Ascending aorta (tissue), 2 donors: ENCODE data around the gene BCAP29. TPM values are rescaled to one million over a fixed set of nuclear protein-coding genes. Genes with fewer than 3 reads are reported as not detected.

Experiments
- DNase-seq, 2 donors: peaks; one replicate each; pipeline ENCODE4 v3.0.0-alpha.2; 2019; ENCODE audit warnings: low spot score in 2 of 2
- H3K27ac ChIP-seq, 2 donors: fragments of 200-600 bp; sonication (generic); one replicate each; pipeline ENCODE4 v1.5.1; 2016 to 2017; ENCODE audit warnings: mild to moderate bottlenecking in 1 of 2
- H3K27me3 ChIP-seq: fragments of 200-600 bp; sonication (generic); one replicate; pipeline ENCODE4 v1.5.1; 2017
- H3K36me3 ChIP-seq, 2 donors: fragments of 200-600 bp; sonication (generic); one replicate each; pipeline ENCODE4 v1.5.1; 2016
- H3K4me1 ChIP-seq, 2 donors: fragments of 200-600 bp; sonication (generic); one replicate each; pipeline ENCODE4 v1.5.1; 2016 to 2017; ENCODE audit warnings: mild to moderate bottlenecking in 1 of 2
- H3K4me3 ChIP-seq, 2 donors: fragments of 200-600 bp; sonication (generic); one replicate each; pipeline ENCODE4 v1.5.1; 2016 to 2017; ENCODE audit warnings: mild to moderate bottlenecking in 1 of 2
- H3K9me3 ChIP-seq, 2 donors: fragments of 200-600 bp; sonication (generic); one replicate each; pipeline ENCODE4 v1.5.1; 2016
- intact Hi-C: fragments of 100-400 bp; cut with DNase I; formaldehyde crosslinking; loops from one replicate; pipeline ENCODE4 v1.15.1; 2023
- total RNA-seq: library from RNA; depleted of rRNA; stranded (reverse); fragments of >200 nt; gene quantifications from one replicate; pipeline ENCODE4 v1.1.0, GENCODE V29; 2016
- TF ChIP-seq, protein P1 (sequence below), 3 experiments: fragments of 200-600 bp in 2 of 3; fragments of 450-650 bp in 1 of 3; sonication (generic) in 2 of 3; IDR thresholded peaks; one replicate each; pipeline ENCODE4 v1.5.1; 2016 to 2019; ENCODE audit warnings: antibody characterized with exemption in 3 of 3, mild to moderate bottlenecking in 1 of 3, moderate library complexity in 1 of 3

BCAP29 gene
- total RNA-seq, 1 donor from 2014 or later, result 73.2 TPM

DNA sequence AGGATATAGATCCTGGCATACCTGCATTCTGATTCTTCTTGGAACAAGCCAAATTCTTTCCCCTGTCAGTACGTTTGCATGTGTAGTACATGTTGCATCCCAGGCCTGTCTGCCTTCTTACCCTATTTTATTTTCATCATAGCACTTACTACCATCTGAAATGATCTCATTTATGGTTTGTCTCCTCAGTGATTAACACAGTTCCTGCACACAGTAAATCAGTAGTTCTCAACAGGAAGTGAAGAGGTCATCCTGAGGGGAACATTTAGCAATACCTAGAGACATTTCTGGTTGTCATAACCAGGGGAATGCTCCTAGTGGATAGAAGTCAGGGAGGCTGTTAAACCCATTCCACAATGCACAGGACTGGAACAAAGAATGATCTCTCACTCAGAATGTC, 42.4 kb downstream of the BCAP29 start:
- DNase-seq, result no peak
- H3K9me3 ChIP-seq, result no peaks in the 10 kb centered on the region
- no peaks in the 10 kb centered on the region for H3K4me1 ChIP-seq
- TF ChIP-seq, protein P1, sequence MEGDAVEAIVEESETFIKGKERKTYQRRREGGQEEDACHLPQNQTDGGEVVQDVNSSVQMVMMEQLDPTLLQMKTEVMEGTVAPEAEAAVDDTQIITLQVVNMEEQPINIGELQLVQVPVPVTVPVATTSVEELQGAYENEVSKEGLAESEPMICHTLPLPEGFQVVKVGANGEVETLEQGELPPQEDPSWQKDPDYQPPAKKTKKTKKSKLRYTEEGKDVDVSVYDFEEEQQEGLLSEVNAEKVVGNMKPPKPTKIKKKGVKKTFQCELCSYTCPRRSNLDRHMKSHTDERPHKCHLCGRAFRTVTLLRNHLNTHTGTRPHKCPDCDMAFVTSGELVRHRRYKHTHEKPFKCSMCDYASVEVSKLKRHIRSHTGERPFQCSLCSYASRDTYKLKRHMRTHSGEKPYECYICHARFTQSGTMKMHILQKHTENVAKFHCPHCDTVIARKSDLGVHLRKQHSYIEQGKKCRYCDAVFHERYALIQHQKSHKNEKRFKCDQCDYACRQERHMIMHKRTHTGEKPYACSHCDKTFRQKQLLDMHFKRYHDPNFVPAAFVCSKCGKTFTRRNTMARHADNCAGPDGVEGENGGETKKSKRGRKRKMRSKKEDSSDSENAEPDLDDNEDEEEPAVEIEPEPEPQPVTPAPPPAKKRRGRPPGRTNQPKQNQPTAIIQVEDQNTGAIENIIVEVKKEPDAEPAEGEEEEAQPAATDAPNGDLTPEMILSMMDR (IDR thresholded peaks at IDR 0.05), result no peak
- H3K27ac ChIP-seq, result no peak overlapping the region
- no peak overlapping the region for H3K4me3 ChIP-seq
- H3K36me3 ChIP-seq, result peaks cover 0 to 21% of the 10 kb centered on the region in 2 donors
- no peaks in the 10 kb centered on the region for H3K27me3 ChIP-seq
- intact Hi-C loops, result no loop called here

DNA sequence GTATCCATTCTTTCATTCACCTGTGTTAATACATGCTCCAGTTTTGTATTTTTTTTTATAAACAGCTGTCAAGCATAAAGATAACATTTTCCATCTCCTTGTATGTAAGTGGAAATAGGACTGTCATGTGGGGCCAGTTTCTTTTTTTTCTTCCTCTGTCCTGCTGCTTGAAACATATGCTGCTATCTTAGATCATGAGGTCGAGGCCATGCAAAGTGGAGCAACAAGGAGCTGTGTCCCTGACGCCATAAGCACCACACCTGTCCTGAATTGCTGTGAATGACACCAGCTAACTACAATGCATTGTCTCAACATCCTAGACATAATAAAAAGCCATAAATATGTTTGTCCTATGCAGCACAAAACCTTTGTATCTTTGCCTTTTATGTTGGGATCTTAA, 42.8 kb downstream of the BCAP29 start:
- H3K27ac ChIP-seq, result no peak overlapping the region
- H3K9me3 ChIP-seq, result no peaks in the 10 kb centered on the region
- no peak for DNase-seq
- no peak overlapping the region for H3K4me3 ChIP-seq
- intact Hi-C loops, result no loop called here
- peaks cover 0 to 21% of the 10 kb centered on the region in 2 donors for H3K36me3 ChIP-seq
- H3K27me3 ChIP-seq, result no peaks in the 10 kb centered on the region
- TF ChIP-seq, protein P1 (IDR thresholded peaks at IDR 0.05), result no peak
- H3K4me1 ChIP-seq, result no peaks in the 10 kb centered on the region

DNA sequence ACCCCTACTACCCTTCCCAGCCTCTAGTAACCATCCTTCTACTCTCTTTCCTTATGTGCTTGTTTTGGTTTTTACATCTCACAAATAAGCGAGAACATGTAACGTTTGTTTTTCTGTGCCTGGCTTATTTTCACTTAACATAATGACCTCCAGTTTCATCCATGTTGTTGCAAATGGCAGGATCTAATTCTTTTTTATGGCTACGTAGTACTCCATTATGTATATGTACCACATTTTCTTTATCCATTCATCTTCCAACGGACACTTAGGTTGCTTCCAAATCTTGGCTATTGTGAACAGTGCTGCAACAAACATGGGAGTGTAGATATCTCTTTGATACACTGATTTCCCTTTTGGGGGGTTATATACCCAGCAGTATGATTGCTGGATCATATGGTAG, 47.0 kb downstream of the BCAP29 start:
- H3K27me3 ChIP-seq, result no peaks in the 10 kb centered on the region
- H3K36me3 ChIP-seq, result peaks cover 0 to 9% of the 10 kb centered on the region in 2 donors
- no peak overlapping the region for H3K27ac ChIP-seq
- H3K4me3 ChIP-seq, result no peak overlapping the region
- no peaks in the 10 kb centered on the region for H3K9me3 ChIP-seq
- TF ChIP-seq, protein P1 (IDR thresholded peaks at IDR 0.05), result no peak
- intact Hi-C loops, result no loop called here
- no peak for DNase-seq
- H3K4me1 ChIP-seq, result no peaks in the 10 kb centered on the region

DNA sequence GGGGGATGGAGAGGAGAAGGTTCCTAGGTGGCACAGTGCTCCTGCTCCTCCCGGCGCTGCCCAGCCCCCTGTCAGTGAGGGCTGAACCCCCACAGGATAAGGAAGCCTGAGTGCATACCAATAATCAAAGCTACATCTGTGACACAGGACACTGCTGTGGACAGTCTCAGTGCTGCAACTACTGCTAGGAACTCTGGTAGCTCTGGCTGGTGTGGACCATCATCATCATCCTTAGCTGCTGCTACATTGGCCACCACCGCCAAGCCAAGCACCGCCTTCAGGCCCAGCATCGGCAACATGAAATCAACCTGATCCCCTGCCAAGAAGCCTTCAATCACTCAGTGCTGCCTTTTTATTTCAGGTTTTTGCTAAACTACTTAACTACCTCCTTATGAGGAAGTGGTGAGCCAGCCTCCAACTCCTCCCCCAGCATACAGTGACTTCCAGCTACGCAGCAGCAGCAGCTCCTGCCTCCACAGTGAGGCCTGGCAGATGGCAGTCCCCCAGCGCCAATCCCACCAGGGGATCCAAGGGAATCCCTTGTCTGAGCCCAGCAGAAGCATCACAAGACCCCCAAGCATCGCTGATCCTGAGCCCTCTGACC, 48.5 kb downstream of the BCAP29 start:
- Histone ChIP-seq H3K4me3 (no peak overlapping the region), H3K36me3 (peaks cover 0 to 9% of the 10 kb centered on the region in 2 donors), H3K9me3 (no peaks in the 10 kb centered on the region), H3K27ac (no peak overlapping the region), H3K4me1 (no peaks in the 10 kb centered on the region), H3K27me3 (no peaks in the 10 kb centered on the region)
- intact Hi-C loops, result no loop called here
- no peak for DNase-seq
- TF ChIP-seq, protein P1 (IDR thresholded peaks at IDR 0.05), result no peak

DNA sequence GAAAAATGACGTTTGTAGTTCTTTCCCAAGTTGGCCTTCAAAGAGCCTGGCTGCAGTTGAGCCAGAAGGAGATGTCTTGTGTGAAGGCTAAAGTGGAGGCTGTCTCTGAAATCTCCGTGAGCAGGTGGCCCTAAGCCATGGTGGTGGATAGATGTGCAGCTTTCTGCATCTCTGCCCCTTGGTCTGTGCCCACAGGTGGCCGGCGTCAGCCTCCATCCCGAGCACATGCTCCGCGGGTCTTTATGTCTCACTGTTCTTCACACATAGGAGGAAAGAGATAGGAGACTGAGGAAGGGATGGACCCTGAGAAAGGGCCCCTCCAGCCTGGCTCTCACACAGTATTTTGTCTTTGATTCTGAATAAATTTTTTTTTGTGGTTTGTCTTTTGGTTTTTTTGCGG, 50.3 kb downstream of the BCAP29 start:
- no peaks in the 10 kb centered on the region for H3K27me3 ChIP-seq
- no peak overlapping the region for H3K27ac ChIP-seq
- TF ChIP-seq, protein P1 (IDR thresholded peaks at IDR 0.05), result no peak
- intact Hi-C loops, result no loop called here
- no peak overlapping the region for H3K4me3 ChIP-seq
- no peaks in the 10 kb centered on the region for H3K4me1 ChIP-seq
- H3K36me3 ChIP-seq, result peaks cover 0 to 9% of the 10 kb centered on the region in 2 donors
- no peak for DNase-seq
- H3K9me3 ChIP-seq, result no peaks in the 10 kb centered on the region
